AG04449 (cell line): ENCODE measurements around the gene TBC1D2.

Source experiments
- CTCF ChIA-PET: fragments of 350-600 bp; formaldehyde crosslinking; extraction: SDS; loops from one replicate; lab custom pipeline; 2021; ENCODE audit warnings: antibody characterized with exemption; lab: Yijun Ruan, JAX
- POLR2A ChIA-PET: fragments of 400-600, 350-600 bp; formaldehyde crosslinking; extraction: SDS; loops from one replicate; lab custom pipeline; 2020; ENCODE audit warnings: antibody characterized with exemption, inconsistent platforms; lab: Yijun Ruan, JAX
- DNase-seq: peaks from one replicate; pipeline ENCODE4 v3.0.0-alpha.2; 2010; ENCODE audit warnings: low read depth, low spot score
- H3K4me3 ChIP-seq: 2 replicates; pipeline ENCODE4 v1.5.1; 2011; ENCODE audit warnings: low read depth, mild to moderate bottlenecking, control low read depth, low read length
- CTCF ChIP-seq: IDR thresholded peaks from one replicate; pipeline ENCODE4 v1.5.1; 2011; ENCODE audit warnings: mild to moderate bottlenecking, moderate library complexity, low read length, control low read depth, inconsistent platforms; ENCODE audit not compliant: insufficient read depth; ENCODE audit errors: missing control alignments

TBC1D2 gene

GRCh38 chr9:98219794-98220370 lies 35.6 kb downstream of the TBC1D2 start:
- no peak overlapping the region for H3K4me3 ChIP-seq
- CTCF ChIA-PET = interaction anchor here (1.7 to 10.8 kb wide), 3 partner anchors 13 to 36 kb away, joined by 4 to 119 read pairs (median 12); partner anchors contain the start of gene TBC1D2
- TF ChIP-seq CTCF = no peak
- no peak for DNase-seq
- POLR2A ChIA-PET = no interaction called here

- DNase-seq = no peak
Observed at GRCh38 chr9:98219364-98219716, 36.1 kb downstream of the TBC1D2 start.

GRCh38 chr9:98218562-98219363 lies 36.7 kb downstream of the TBC1D2 start:
- ChIA-PET CTCF (interaction anchor here (2.7 to 10.8 kb wide), 2 partner anchors 12 to 37 kb away, joined by 12 to 119 read pairs; partner anchors contain the start of gene TBC1D2), POLR2A (interaction anchor here (0.6 to 1.0 kb wide), 2 partner anchors 14 to 35 kb away, joined by 3 read pairs; no protein-coding TSS in a partner anchor)
- peak; percentile 34 for DNase-seq
- no peak for TF ChIP-seq CTCF
- no peak overlapping the region for H3K4me3 ChIP-seq

More at GRCh38 chr9:98219364-98219716, 36.1 kb downstream of the TBC1D2 start:
- ChIA-PET CTCF (interaction anchor here (2.7 to 10.8 kb wide), 2 partner anchors 12 to 37 kb away, joined by 12 to 119 read pairs; partner anchors contain the start of gene TBC1D2), POLR2A (interaction anchor here (0.6 to 1.0 kb wide), 2 partner anchors 14 to 35 kb away, joined by 3 read pairs; no protein-coding TSS in a partner anchor)
- no peak for TF ChIP-seq CTCF
- no peak overlapping the region for H3K4me3 ChIP-seq

GRCh38 chr9:98217255-98217654 lies 38.2 kb downstream of the TBC1D2 start:
- CTCF ChIA-PET = interaction anchor here (0.8 to 10.8 kb wide), 5 partner anchors 10 to 143 kb away, joined by 3 to 119 read pairs (median 4); partner anchors contain the start of gene TBC1D2
- no peak for DNase-seq
- no peak for TF ChIP-seq CTCF
- no peak overlapping the region for H3K4me3 ChIP-seq
- POLR2A ChIA-PET = no interaction called here

GRCh38 chr9:98216391-98216790 lies 39.1 kb downstream of the TBC1D2 start:
- H3K4me3 ChIP-seq = no peak overlapping the region
- ChIA-PET CTCF (interaction anchor here (1.0 to 10.8 kb wide), 3 partner anchors 9 to 142 kb away, joined by 3 to 119 read pairs (median 4); no protein-coding TSS in a partner anchor), POLR2A (no interaction called here)
- TF ChIP-seq CTCF = no peak
- DNase-seq = no peak

- TF ChIP-seq CTCF = peak; percentile 46
- POLR2A ChIA-PET = no interaction called here
- no peak for DNase-seq
- no peak overlapping the region for H3K4me3 ChIP-seq
- CTCF ChIA-PET = interaction anchor here (1.8 to 10.8 kb wide), 2 partner anchors 9 to 40 kb away, joined by 5 to 119 read pairs; partner anchors contain the start of gene TBC1D2
Observed at GRCh38 chr9:98215821-98216220, 39.6 kb downstream of the TBC1D2 start.
